ENCODE results near the gene RUFY3.
"Not testable (repeated sequence)": the region's sequence is repeated elsewhere in the genome, so short reads cannot be mapped to it uniquely, and the experiment has no call there.

Gene RUFY3

GRCh38 chr4:70721747-70722146, at the start of gene RUFY3:
TSS of gene RUFY3 (plus strand) at chr4:70721964. CDS start at chr4:70722574, 610 bp downstream.
- peak; percentile 82 for DNase-seq (ENCODE audit: low read depth)

DNA sequence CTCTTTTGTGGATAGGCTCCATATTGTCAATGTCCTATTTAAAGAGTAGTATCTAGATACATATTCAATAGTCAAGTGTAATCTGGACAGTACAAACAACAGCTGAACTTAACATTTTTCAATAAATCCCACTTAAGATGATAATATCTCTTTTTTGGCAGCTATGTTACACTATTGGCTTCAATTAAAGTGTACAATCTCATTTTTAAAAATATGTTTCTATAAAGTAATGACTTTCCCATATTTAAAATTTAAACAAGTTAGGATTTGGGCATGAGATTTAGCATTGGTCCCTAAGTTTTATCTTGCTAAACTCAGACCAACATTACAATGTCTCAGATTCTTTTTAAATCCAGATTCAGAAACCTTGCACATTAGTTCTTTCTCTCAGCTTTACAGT, 47.6 kb upstream of the RUFY3 start:
- DNase-seq (ENCODE audit: low read depth), result no peak

DNA sequence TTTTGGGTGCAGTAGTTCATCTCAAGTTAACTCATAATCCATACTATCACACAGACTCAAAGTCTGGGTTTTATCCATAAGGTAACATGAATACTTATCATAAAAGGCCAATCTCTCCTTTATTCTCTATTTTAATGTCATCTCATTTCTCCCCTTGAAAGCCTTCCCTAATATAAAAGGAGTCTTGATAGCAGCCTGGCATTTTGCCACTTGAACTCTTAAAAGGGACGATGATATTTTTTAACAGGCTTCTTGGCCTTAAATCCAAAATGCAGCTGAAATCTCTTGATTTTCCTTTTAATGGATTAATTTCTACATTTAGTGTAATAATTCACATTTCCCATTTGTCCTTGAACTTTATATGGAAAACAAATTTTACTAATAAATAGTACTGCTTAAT, 47.0 kb upstream of the RUFY3 start:
- no peak for DNase-seq (ENCODE audit: low read depth)

DNA sequence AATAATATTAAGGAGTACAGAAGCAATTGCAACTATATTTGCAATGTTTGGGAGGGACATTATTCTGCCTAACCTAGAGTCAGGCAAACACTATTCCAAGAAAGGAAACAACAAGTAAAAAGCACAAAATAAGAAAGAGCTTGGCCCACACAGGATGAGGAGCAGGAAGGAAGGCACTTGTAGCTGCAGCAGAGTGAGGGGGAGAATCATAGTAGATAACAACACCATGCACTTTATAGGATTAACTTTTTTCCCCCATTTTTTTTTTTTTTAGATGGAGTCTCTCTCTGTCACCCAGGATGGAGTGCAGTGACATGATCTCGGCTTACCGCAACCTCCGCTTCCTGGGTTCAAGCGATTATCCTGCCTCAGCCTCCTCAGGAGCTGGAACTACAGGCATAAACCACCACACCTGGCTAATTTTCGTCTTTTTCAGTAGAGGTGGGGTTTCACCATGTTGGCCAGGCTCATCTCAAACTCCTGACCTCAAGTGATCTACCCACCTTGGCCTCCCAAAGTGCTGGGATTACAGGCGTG, 45.1 kb upstream of the RUFY3 start:
- no peak for DNase-seq (ENCODE audit: low read depth)

DNA sequence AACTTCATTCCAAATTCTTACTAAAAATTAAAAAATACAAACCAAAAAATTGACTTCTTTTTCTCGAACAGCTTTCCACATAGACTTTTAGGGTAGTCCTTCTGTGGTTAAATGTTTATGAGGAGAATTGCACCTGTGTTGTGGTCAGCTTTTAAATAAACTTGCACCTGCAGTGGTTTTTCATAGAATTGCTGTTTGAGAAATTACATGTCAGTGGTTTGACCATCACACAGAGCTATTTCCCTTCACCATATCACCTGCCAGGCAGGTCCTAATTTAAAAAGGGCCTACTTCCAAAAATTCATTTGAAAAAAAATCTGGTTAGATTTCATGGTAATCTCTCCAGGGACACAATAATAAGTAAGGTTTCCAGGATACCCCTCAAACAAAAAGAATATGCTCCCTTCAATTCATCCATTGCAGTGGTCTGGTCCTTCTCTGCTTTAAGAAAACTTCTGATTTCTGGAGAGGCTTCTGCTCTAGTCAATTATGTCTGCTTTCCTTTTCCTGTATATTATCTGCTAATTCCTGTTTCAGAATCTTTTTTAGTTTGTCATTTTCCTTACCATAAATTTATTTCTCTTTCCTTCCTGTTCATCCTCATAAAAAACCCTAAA, 43.3 kb upstream of the RUFY3 start:
- DNase-seq (ENCODE audit: low read depth), result no peak

GRCh38 chr4:70680934-70681333, 40.8 kb upstream of the RUFY3 start:
- no peak for DNase-seq (ENCODE audit: low read depth)

- no peak for DNase-seq (ENCODE audit: low read depth)
Measured at GRCh38 chr4:70681704-70682103, 40.1 kb upstream of the RUFY3 start.

DNA sequence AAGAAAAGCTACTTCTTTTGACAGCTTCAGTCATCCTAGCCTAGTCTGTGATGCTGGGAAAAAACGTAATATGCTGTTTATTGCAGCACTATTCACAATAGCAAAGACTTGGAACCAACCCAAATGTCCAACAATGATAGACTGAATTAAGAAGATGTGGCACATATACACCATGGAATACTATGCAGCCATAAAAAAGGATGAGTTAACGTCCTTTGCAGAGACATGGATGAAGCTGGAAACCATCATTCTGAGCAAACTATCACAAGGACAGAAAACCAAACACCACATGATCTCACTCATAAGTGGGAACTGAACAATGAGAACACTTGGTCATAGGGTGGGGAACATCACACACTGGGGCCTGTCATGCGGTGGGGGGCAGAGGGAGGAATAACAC, 39.6 kb upstream of the RUFY3 start:
- not testable (repeated sequence) for DNase-seq (ENCODE audit: low read depth)

DNA sequence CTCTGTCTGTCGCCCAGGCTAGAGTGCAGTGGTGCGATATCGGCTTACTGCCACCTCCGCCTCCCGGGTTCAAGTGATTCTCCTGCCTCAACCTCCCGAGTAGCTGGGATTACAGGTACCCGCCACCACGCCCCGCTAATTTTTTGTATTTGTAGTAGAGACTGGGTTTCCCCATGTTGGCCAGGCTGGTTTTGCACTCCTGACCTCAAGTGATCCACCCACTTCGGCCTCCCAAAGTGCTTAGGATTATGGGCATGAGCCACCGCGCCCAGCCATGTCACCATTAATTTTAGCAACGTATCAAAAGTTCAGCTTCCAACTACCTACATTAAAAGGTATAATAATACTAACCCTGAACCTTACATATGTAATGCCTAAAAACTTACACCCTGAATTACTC, 34.4 kb upstream of the RUFY3 start:
- no peak for DNase-seq (ENCODE audit: low read depth)

GRCh38 chr4:70687821-70688794, 33.7 kb upstream of the RUFY3 start, which contains the start of gene UTP3:
TSS of gene UTP3 (plus strand) at chr4:70688532. CDS start at chr4:70688678, 146 bp downstream.
- DNase-seq (ENCODE audit: low read depth), result peak; percentile 98

DNA sequence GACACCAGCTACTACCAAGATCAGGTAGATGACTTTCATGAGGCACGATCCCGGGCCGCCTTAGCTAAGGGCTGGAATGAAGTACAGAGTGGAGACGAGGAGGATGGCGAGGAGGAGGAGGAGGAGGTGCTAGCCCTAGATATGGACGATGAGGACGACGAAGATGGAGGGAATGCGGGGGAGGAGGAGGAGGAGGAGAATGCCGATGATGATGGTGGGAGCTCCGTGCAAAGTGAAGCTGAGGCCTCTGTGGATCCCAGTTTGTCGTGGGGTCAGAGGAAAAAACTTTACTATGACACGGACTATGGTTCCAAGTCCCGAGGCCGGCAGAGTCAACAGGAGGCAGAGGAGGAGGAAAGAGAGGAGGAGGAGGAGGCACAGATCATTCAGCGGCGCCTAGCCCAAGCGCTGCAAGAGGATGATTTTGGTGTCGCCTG, 33.0 kb upstream of the RUFY3 start:
- no peak for DNase-seq (ENCODE audit: low read depth)

DNA sequence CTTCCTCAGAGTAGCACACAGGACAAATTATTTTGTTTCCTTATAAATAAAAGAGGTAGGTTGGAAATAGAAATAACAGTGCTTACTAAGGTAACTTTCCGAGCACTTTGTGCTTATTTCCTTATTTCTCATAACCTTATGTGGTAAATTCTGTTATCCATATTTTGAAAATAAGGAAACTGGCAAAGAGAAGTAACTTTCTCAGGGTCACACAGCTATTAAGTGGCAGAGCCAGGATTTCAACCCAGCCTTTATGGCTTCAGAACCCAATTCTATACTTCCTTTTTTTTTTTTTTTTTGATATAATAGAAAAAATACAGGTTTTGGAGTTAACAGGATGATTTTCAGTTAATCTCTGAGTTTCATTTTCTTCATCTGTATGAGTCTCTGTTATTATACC, 30.1 kb upstream of the RUFY3 start:
- no peak for DNase-seq (ENCODE audit: low read depth)

- DNase-seq (ENCODE audit: low read depth), result not testable (repeated sequence)
Measured at GRCh38 chr4:70694633-70695032, 27.1 kb upstream of the RUFY3 start.

DNA sequence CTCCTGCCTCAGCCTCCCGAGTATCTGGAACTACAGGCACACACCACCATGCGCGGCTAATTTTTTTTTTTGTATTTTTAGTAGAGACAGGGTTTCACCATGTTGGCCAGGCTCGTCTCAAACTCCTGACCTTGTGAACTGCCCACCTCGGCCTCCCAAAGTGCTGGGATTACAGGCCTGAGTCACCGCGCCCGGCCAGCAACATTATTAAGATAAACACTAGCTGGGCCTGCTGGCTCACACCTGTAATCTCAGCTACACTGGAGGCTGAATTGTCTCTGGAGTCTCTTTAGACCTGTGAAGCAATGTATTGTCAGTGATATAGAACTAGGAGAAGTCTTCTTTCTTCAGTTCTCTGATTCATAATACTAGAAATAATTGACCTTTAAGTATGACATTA, 23.3 kb upstream of the RUFY3 start:
- DNase-seq (ENCODE audit: low read depth), result not testable (repeated sequence)

DNA sequence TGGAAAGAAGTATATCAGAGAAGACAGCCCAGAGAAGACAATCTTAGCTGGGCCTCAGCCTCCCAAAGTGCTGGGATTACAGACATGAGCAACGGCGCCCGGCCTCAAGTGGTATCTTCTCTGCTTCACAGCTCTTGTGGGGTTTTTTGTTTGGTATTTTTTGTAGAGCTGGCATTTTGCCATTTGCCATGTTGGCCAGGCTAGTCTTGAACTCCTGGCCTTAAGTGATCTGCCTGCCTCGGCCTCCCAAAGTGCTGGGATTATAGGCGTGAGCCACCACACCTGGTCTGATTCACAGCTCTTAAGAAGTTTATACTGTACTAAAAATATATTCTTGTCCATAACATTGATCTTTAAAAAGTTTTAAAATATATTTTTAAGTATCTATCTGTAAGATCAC, 21.1 kb upstream of the RUFY3 start:
- DNase-seq (ENCODE audit: low read depth), result no peak

DNA sequence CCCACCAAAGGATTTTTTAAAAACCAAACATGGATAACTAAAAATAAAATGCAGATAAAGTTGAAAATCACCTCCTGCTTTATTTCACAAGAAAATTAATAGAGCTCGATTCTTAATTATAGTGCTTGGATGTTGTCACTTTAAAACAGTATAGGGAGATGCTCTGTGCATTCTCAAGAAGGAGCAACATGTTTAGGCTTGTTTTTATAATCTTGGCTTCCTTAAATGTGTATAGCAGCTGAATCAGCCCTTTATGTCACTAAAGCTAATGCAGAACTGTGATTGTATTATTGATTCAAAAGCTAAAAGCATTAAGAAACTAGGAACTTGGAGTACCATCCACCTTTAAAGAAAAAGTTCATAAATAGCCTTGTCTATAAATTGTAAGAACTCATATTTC, 20.5 kb upstream of the RUFY3 start:
- DNase-seq (ENCODE audit: low read depth), result no peak

DNA sequence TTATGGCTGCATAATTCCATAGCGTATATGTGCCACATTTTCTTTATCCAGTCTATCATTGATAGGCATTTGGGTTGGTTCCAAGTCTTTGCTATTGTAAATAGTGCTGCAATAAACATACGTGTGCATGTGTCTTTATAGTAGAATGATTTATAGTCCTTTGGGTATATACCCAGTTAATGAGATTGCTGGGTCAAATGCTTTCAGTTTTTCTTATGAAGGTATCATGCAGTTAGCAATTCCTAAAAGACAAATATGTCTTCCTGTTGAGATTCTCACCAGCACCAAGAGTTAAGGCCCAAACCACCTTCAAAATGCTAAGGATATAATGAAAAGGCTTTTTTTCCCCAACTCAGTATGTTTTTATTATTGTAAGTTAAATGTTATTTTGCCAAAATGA, 19.2 kb upstream of the RUFY3 start:
- DNase-seq (ENCODE audit: low read depth), result not testable (repeated sequence)

GRCh38 chr4:70703619-70704214, 18.0 kb upstream of the RUFY3 start:
- DNase-seq (ENCODE audit: low read depth), result no peak

GRCh38 chr4:70704215-70704930, 17.4 kb upstream of the RUFY3 start:
- no peak for DNase-seq (ENCODE audit: low read depth)

DNA sequence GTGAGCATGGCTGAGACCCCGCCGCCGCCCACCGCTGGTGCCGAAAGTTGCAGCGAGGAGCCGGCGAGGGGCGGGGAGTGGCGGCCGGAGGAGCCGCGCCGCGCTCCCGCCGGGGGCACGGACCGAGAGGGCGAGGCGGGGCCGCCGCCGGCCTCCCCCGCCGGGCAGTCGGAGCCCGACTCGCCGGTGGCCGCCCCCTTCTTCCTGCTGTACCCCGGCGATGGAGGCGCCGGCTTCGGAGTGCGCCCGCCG, 16.9 kb upstream of the RUFY3 start:
- no peak for DNase-seq (ENCODE audit: low read depth)

DNA sequence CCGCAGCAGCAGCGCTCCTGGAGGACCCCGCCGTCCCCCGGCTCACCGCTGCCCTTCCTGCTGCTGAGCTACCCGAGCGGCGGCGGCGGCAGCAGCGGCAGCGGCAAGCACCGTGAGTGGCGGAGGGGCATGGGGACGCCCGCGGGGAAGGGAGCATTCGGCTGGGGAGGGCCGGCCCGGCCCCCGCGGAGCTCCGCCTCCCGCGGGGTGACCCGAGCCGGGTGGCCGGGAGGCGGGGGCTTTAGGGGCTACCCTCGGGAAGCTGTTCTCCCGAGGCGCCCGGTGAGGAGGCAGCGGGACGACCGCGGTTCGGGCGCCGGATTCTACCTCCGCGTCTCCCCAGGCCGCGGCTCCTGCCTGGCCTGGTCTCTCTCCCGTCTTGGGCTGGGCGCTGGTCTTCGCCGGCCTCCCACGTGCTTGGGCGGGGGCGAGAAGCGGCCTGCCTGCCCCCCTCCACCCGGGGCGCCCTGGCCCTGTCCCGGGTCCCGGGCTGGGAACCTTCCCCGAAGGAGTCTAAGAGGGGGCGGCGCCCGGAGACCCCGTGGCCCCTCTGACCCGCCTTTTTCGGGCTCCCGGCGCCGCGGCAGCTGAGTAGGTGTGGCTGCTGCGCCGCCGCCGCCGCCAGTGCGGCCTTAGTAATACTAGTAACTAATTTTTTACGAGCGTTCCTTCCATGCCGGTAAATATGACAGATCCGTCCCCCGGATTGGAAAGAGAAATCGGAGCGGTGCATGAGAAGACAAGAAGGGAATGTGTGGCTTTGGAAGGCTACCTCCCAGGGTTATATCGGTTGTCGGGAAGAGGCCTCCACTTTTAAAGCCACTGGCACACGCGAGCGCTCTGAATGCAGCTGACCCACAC, 16.4 kb upstream of the RUFY3 start:
- DNase-seq (ENCODE audit: low read depth), result no peak

Data from HS-5 (cell line).